GM23338 (cell line): ENCODE data around the gene DLX4. TPM values are rescaled to one million over a fixed set of nuclear protein-coding genes. Genes with fewer than 3 reads are reported as not detected.

ENCODE experiments used
- ATAC-seq: fragments of 200-7000 bp; cut with Tn5 transposase; 3 replicates; pipeline ENCODE4 v1.9.1; 2020
- DNase-seq: peaks from one replicate; pipeline ENCODE4 v3.0.0-alpha.2; 2015; ENCODE audit warnings: low spot score
- H2AFZ ChIP-seq: fragments of 200-600 bp; sonication (generic); 2 replicates; pipeline ENCODE4 v1.8.0; 2016; ENCODE audit warnings: antibody characterized with exemption, mild to moderate bottlenecking, moderate library complexity
- H3F3A ChIP-seq: fragments of 200-600 bp; sonication (generic); replicated peaks from 2 replicates; pipeline ENCODE4 v1.8.0; 2017; ENCODE audit warnings: antibody characterized with exemption, mixed run types, low read depth
- H3K27ac ChIP-seq: fragments of 200-600 bp; sonication (generic); 2 replicates; pipeline ENCODE4 v1.6.1; 2016; ENCODE audit warnings: low read depth
- H3K27me3 ChIP-seq: fragments of 200-600 bp; sonication (generic); 2 replicates; pipeline ENCODE4 v1.8.0; 2016; ENCODE audit warnings: mild to moderate bottlenecking, mixed run types, moderate library complexity; ENCODE audit not compliant: insufficient read depth
- H3K36me3 ChIP-seq: fragments of 200-600 bp; sonication (generic); 2 replicates; pipeline ENCODE4 v1.8.0; 2016; ENCODE audit warnings: mild to moderate bottlenecking; ENCODE audit not compliant: insufficient read depth
- H3K4me1 ChIP-seq: fragments of 200-600 bp; sonication (generic); 2 replicates; pipeline ENCODE4 v1.8.0; 2016; ENCODE audit warnings: mild to moderate bottlenecking, moderate library complexity; ENCODE audit not compliant: insufficient read depth
- H3K4me2 ChIP-seq: fragments of 200-600 bp; sonication (generic); 2 replicates; pipeline ENCODE4 v1.7.1; 2017; ENCODE audit warnings: mixed run types
- H3K4me3 ChIP-seq: fragments of 200-600 bp; sonication (generic); 2 replicates; pipeline ENCODE4 v1.6.1; 2016; ENCODE audit warnings: mixed run types
- H3K79me2 ChIP-seq: fragments of 200-600 bp; sonication (generic); replicated peaks from 2 replicates; pipeline ENCODE4 v1.8.0; 2017; ENCODE audit warnings: mild to moderate bottlenecking; ENCODE audit not compliant: insufficient read depth
- H3K9me2 ChIP-seq: fragments of 200-600 bp; sonication (generic); 2 replicates; pipeline ENCODE4 v1.8.0; 2017; ENCODE audit not compliant: insufficient read depth
- H4K20me1 ChIP-seq: fragments of 200-600 bp; sonication (generic); replicated peaks from 2 replicates; pipeline ENCODE4 v1.8.0; 2017; ENCODE audit warnings: mild to moderate bottlenecking; ENCODE audit not compliant: insufficient read depth
- H3K27ac Mint-ChIP-seq: 2 replicates; pipeline ENCODE4 v1.8.0; 2020; ENCODE audit warnings: inconsistent platforms, mild to moderate bottlenecking, moderate library complexity, mixed read lengths
- H3K27me3 Mint-ChIP-seq: 3 replicates; pipeline ENCODE4 v1.8.0; 2022; ENCODE audit warnings: low read depth, mild to moderate bottlenecking, moderate library complexity, mixed read lengths, inconsistent platforms; ENCODE audit not compliant: insufficient read depth, poor library complexity
- H3K36me3 Mint-ChIP-seq: 3 replicates; pipeline ENCODE4 v1.8.0; 2021; ENCODE audit warnings: low read depth, mild to moderate bottlenecking, inconsistent platforms, moderate library complexity, mixed read lengths
- H3K4me1 Mint-ChIP-seq: 3 replicates; pipeline ENCODE4 v1.8.0; 2020; ENCODE audit warnings: mild to moderate bottlenecking, inconsistent platforms, mixed read lengths
- H3K4me3 Mint-ChIP-seq: 3 replicates; pipeline ENCODE4 v1.8.0; 2021; ENCODE audit warnings: moderate library complexity, mild to moderate bottlenecking, inconsistent platforms, mixed read lengths
- H3K9me3 Mint-ChIP-seq: 3 replicates; pipeline ENCODE4 v1.8.0; 2020; ENCODE audit warnings: moderate library complexity, mild to moderate bottlenecking, inconsistent platforms, mixed read lengths
- EZH2 ChIP-seq: fragments of 200-600 bp; sonication (generic); IDR thresholded peaks from one replicate; pipeline ENCODE4 v1.8.0; 2017; ENCODE audit warnings: antibody characterized with exemption, mild to moderate bottlenecking, low read depth; ENCODE audit not compliant: unreplicated experiment
- JUNB ChIP-seq: IDR thresholded peaks from one replicate; pipeline ENCODE4 v1.6.1; 2016; ENCODE audit warnings: antibody characterized with exemption; ENCODE audit not compliant: unreplicated experiment
- NANOG ChIP-seq: IDR thresholded peaks from 2 replicates; pipeline ENCODE4 v1.6.1; 2016; ENCODE audit warnings: antibody characterized with exemption, borderline replicate concordance
- polyA plus RNA-seq: library from polyadenylated mRNA; unstranded; fragments of >200 nt; fragmentation: Nextera tagmentation; extraction: Ambion mirVana; gene quantifications from 2 replicates; pipeline ENCODE4 v1.2.1, GENCODE V29; 2016
- total RNA-seq: library from RNA; depleted of rRNA; stranded (reverse); fragments of >200 nt; shearing (Covaris generic); gene quantifications from 2 replicates; pipeline ENCODE4 v1.2.3, GENCODE V29; 2014
- TF ChIP-seq, protein P1 (sequence below), 2 experiments: fragments of 200-600 bp in 1 of 2; sonication (generic) in 1 of 2; conservative IDR thresholded peaks; 2 replicates each; pipeline versions ENCODE4 v1.5.1 to v1.6.1; 2016 to 2017; ENCODE audit warnings: antibody characterized with exemption in 2 of 2, low read depth in 2 of 2, mild to moderate bottlenecking in 2 of 2, moderate library complexity in 1 of 2
- TF ChIP-seq, protein P2 (sequence below): fragments of 250-450 bp; sonication (Bioruptor Pico); IDR thresholded peaks from 2 replicates; pipeline ENCODE4 v1.5.0; 2020; ENCODE audit warnings: mild to moderate bottlenecking, moderate library complexity

The DLX4 gene
- total and polyA plus RNA-seq, 2 experiments from 2014 or later = 0.10 to 0.79 TPM

DNA sequence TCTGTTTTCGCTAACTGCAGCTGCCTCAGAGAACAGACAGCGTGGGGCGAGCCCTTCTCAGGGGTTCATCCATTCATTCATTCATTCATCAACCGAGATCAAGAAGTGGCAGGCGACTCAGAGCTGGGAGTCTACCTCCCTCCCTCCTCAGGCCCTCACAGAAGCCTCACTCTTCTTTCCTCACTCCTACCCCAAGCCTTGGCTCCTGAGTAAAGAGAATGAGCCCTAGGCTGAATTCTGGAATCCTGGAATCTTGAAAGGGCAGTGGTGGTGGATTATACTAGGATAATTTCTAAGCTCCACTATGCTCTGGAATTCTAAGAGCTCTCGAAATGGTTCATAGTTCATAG lies 28.3 kb downstream of the DLX4 start:
- Mint-ChIP-seq H3K4me3 (peak overlapping the region; percentile 57), H3K27ac (no peak overlapping the region), H3K27me3 (peaks cover 58% of the 10 kb centered on the region), H3K4me1 (peaks cover 30% of the 10 kb centered on the region), H3K36me3 (no peaks in the 10 kb centered on the region; the same call in 2 of the 3 replicates), H3K9me3 (no peaks in the 10 kb centered on the region; the same call in 2 of the 3 replicates)
- no peaks in the 10 kb centered on the region for H3K79me2 ChIP-seq
- DNase-seq = no peak
- H3K27me3 ChIP-seq = peaks cover 95% of the 10 kb centered on the region
- 0 out of 2 replicates have a peak, but pooled peaks cover 8% of the 10 kb centered on the region for H4K20me1 ChIP-seq
- H3K27ac ChIP-seq = no peak overlapping the region
- peaks cover 14% of the 10 kb centered on the region for H3K4me1 ChIP-seq
- no peak for ATAC-seq
- peak overlapping the region; percentile 69 for H3K4me3 ChIP-seq
- peak overlapping the region; percentile 94 for H3K4me2 ChIP-seq
- H3F3A ChIP-seq = peaks cover 3% of the 10 kb centered on the region; the same call in 1 of the 2 replicates
- no peaks in the 10 kb centered on the region for H3K9me2 ChIP-seq
- TF ChIP-seq EZH2 = peak; percentile 8
- TF ChIP-seq JUNB = no peak
- no peak overlapping the region for H2AFZ ChIP-seq
- no peaks in the 10 kb centered on the region for H3K36me3 ChIP-seq

DNA sequence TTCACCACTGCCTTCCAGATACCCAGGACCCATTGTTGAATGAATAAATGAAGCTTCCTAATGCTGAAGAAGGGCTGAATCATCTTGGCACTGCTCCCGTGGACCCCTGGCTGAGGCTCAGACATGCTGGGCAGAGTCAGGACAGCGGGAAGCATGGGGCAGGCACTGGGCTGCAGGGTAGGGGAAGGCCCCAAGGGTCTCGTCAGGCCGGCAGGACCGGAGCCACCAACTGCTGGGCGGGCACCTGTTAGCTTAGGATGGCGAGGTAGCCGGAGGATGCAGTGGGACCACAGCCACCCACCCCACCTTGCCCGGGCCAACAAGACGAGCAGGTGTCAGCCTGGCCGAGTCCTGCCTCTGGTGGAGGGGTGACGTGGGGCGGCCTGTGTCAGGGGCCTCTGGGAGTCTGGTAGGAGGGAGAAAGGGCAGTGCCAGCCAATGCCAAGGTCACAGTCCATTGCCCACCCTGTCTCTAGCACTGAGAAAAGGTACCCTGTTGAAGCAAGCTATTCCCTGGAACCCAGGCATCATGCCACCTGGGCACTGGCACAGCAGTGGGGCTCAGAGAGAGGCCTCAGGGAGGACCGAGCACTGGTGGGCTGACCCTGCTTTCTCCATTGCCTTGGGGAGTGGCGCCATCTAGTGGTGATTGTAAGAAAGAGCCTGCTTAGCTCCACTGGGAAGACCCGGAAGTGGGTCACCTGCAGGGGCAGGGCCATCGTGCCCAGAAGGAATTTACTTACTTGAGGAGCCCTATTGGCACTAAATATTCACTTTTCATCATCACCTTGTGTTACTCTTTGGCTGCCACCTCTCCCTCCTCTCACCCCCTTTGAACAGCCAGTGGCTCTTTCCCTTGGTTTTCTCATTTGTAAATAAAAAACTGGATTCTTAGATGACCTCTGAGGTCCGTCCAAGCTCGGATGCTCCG lies 29.0 kb downstream of the DLX4 start:
- Histone ChIP-seq H2AFZ (peak overlapping the region; percentile 98), H3K36me3 (no peaks in the 10 kb centered on the region), H3K27me3 (peaks cover 88% of the 10 kb centered on the region), H3F3A (peaks cover 3% of the 10 kb centered on the region; the same call in 1 of the 2 replicates), H3K9me2 (no peaks in the 10 kb centered on the region), H3K4me3 (0 out of 2 replicates have a peak overlapping the region, but pooled peaks have one; percentile 29), H3K79me2 (no peaks in the 10 kb centered on the region), H3K4me1 (peaks cover 14% of the 10 kb centered on the region), H4K20me1 (0 out of 2 replicates have a peak, but pooled peaks cover 8% of the 10 kb centered on the region), H3K4me2 (peak overlapping the region; percentile 68; the same call in 1 of the 2 replicates), H3K27ac (no peak overlapping the region)
- TF ChIP-seq, protein P1, sequence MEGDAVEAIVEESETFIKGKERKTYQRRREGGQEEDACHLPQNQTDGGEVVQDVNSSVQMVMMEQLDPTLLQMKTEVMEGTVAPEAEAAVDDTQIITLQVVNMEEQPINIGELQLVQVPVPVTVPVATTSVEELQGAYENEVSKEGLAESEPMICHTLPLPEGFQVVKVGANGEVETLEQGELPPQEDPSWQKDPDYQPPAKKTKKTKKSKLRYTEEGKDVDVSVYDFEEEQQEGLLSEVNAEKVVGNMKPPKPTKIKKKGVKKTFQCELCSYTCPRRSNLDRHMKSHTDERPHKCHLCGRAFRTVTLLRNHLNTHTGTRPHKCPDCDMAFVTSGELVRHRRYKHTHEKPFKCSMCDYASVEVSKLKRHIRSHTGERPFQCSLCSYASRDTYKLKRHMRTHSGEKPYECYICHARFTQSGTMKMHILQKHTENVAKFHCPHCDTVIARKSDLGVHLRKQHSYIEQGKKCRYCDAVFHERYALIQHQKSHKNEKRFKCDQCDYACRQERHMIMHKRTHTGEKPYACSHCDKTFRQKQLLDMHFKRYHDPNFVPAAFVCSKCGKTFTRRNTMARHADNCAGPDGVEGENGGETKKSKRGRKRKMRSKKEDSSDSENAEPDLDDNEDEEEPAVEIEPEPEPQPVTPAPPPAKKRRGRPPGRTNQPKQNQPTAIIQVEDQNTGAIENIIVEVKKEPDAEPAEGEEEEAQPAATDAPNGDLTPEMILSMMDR (conservative IDR thresholded peaks at IDR 0.05; ENCODE audit: low read depth in 2 of 2) = peak; percentile 89 to 96
- no peak for TF ChIP-seq NANOG
- Mint-ChIP-seq H3K9me3 (no peaks in the 10 kb centered on the region; the same call in 2 of the 3 replicates), H3K27me3 (peaks cover 51% of the 10 kb centered on the region), H3K36me3 (no peaks in the 10 kb centered on the region; the same call in 2 of the 3 replicates), H3K4me3 (no peak overlapping the region), H3K27ac (no peak overlapping the region), H3K4me1 (peaks cover 26% of the 10 kb centered on the region)
- peak; percentile 58 for ATAC-seq
- peak; percentile 94 for DNase-seq

DNA sequence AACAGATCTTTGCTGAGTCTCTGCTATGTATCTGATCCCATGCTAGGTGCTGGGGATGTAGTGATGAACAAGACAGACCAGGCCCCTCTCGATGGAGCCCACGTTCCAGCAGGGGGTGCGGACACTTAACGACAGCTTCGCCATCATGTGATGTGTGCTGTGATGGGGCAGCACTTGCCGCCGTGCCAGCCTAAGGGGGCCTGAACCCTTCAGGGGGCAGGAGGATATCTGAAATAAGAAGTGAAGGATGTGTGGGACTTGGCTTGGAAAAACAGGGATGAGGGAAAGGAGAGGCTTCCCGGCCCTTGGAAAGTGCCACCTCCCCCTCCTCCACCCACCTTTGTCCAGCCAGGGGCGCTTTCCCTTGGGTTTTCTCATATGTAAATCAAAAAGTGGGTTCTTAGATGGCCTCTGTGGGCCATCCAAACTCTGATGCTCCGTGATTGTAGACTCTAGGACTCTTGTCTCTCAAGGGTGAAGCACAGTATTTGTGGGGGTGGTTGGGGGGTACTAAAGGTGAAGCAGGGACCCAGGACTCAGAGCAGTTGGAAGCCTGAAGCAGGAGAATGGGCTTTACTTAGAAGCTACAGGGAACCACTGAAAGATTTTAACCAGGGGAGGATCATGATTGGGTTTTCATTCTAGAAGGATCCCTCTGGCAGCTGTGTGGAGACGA lies 30.0 kb downstream of the DLX4 start:
- DNase-seq (peak; percentile 24), ATAC-seq (no peak)
- H3K27me3 ChIP-seq = peaks cover 78% of the 10 kb centered on the region
- peak overlapping the region; percentile 98 for H2AFZ ChIP-seq
- H3K27ac ChIP-seq = no peak overlapping the region
- H3K4me3 ChIP-seq = no peak overlapping the region
- H3F3A ChIP-seq = peaks cover 3% of the 10 kb centered on the region; the same call in 1 of the 2 replicates
- peaks cover 43% of the 10 kb centered on the region for H3K27me3 Mint-ChIP-seq
- no peaks in the 10 kb centered on the region for H3K9me2 ChIP-seq
- H3K4me3 Mint-ChIP-seq = no peak overlapping the region
- no peaks in the 10 kb centered on the region; the same call in 2 of the 3 replicates for H3K9me3 Mint-ChIP-seq
- H3K4me1 Mint-ChIP-seq = peaks cover 24% of the 10 kb centered on the region
- no peaks in the 10 kb centered on the region for H3K36me3 ChIP-seq
- peak overlapping the region; percentile 68; the same call in 1 of the 2 replicates for H3K4me2 ChIP-seq
- H3K4me1 ChIP-seq = peaks cover 12% of the 10 kb centered on the region
- H3K27ac Mint-ChIP-seq = no peak overlapping the region
- no peaks in the 10 kb centered on the region; the same call in 2 of the 3 replicates for H3K36me3 Mint-ChIP-seq
- no peaks in the 10 kb centered on the region for H3K79me2 ChIP-seq
- 0 out of 2 replicates have a peak, but pooled peaks cover 8% of the 10 kb centered on the region for H4K20me1 ChIP-seq
- TF ChIP-seq, protein P2, sequence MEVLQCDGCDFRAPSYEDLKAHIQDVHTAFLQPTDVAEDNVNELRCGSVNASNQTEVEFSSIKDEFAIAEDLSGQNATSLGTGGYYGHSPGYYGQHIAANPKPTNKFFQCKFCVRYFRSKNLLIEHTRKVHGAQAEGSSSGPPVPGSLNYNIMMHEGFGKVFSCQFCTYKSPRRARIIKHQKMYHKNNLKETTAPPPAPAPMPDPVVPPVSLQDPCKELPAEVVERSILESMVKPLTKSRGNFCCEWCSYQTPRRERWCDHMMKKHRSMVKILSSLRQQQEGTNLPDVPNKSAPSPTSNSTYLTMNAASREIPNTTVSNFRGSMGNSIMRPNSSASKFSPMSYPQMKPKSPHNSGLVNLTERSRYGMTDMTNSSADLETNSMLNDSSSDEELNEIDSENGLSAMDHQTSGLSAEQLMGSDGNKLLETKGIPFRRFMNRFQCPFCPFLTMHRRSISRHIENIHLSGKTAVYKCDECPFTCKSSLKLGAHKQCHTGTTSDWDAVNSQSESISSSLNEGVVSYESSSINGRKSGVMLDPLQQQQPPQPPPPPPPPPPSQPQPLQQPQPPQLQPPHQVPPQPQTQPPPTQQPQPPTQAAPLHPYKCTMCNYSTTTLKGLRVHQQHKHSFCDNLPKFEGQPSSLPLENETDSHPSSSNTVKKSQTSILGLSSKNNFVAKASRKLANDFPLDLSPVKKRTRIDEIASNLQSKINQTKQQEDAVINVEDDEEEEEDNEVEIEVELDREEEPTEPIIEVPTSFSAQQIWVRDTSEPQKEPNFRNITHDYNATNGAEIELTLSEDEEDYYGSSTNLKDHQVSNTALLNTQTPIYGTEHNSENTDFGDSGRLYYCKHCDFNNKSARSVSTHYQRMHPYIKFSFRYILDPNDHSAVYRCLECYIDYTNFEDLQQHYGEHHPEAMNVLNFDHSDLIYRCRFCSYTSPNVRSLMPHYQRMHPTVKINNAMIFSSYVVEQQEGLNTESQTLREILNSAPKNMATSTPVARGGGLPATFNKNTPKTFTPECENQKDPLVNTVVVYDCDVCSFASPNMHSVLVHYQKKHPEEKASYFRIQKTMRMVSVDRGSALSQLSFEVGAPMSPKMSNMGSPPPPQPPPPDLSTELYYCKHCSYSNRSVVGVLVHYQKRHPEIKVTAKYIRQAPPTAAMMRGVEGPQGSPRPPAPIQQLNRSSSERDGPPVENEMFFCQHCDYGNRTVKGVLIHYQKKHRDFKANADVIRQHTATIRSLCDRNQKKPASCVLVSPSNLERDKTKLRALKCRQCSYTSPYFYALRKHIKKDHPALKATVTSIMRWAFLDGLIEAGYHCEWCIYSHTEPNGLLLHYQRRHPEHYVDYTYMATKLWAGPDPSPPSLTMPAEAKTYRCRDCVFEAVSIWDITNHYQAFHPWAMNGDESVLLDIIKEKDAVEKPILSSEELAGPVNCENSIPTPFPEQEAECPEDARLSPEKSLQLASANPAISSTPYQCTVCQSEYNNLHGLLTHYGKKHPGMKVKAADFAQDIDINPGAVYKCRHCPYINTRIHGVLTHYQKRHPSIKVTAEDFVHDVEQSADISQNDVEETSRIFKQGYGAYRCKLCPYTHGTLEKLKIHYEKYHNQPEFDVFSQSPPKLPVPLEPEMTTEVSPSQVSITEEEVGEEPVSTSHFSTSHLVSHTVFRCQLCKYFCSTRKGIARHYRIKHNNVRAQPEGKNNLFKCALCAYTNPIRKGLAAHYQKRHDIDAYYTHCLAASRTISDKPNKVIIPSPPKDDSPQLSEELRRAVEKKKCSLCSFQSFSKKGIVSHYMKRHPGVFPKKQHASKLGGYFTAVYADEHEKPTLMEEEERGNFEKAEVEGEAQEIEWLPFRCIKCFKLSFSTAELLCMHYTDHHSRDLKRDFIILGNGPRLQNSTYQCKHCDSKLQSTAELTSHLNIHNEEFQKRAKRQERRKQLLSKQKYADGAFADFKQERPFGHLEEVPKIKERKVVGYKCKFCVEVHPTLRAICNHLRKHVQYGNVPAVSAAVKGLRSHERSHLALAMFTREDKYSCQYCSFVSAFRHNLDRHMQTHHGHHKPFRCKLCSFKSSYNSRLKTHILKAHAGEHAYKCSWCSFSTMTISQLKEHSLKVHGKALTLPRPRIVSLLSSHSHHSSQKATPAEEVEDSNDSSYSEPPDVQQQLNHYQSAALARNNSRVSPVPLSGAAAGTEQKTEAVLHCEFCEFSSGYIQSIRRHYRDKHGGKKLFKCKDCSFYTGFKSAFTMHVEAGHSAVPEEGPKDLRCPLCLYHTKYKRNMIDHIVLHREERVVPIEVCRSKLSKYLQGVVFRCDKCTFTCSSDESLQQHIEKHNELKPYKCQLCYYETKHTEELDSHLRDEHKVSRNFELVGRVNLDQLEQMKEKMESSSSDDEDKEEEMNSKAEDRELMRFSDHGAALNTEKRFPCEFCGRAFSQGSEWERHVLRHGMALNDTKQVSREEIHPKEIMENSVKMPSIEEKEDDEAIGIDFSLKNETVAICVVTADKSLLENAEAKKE = no peak
